HG03108 (cell line): ENCODE measurements around the gene TBC1D1.

ENCODE experiments used
- ATAC-seq: cut with Tn5 transposase; IDR thresholded peaks from one replicate; pipeline ENCODE4 v1.9.1; 2021; ENCODE audit warnings: moderate library complexity; ENCODE audit not compliant: unreplicated experiment

Gene TBC1D1

GRCh38 chr4:38092701-38093100 is 201.8 kb downstream of the TBC1D1 start:
- ATAC-seq: no peak

- ATAC-seq: no peak
Observed at GRCh38 chr4:38094419-38094818, 203.5 kb downstream of the TBC1D1 start.

- no peak for ATAC-seq
Observed at GRCh38 chr4:38095691-38096090, 204.8 kb downstream of the TBC1D1 start.

- no peak for ATAC-seq
Observed at GRCh38 chr4:38097818-38098217, 206.9 kb downstream of the TBC1D1 start.

- ATAC-seq: no peak
Observed at GRCh38 chr4:38099020-38099600, 208.2 kb downstream of the TBC1D1 start.

GRCh38 chr4:38099908-38100407 is 209.1 kb downstream of the TBC1D1 start:
- no peak for ATAC-seq

- ATAC-seq: no peak
Observed at GRCh38 chr4:38100474-38101255, 209.8 kb downstream of the TBC1D1 start.

GRCh38 chr4:38101563-38101962 is 210.7 kb downstream of the TBC1D1 start:
- ATAC-seq: no peak

- ATAC-seq: no peak
Observed at GRCh38 chr4:38102957-38103588, 212.2 kb downstream of the TBC1D1 start.

- peak; percentile 98 for ATAC-seq
Observed at GRCh38 chr4:38105475-38106220, 214.8 kb downstream of the TBC1D1 start.

GRCh38 chr4:38106311-38106710 is 215.4 kb downstream of the TBC1D1 start:
- no peak for ATAC-seq

GRCh38 chr4:38106886-38107514 is 216.1 kb downstream of the TBC1D1 start:
- no peak for ATAC-seq

- ATAC-seq: no peak
Observed at GRCh38 chr4:38107818-38108217, 216.9 kb downstream of the TBC1D1 start.

GRCh38 chr4:38109370-38109769 is 218.5 kb downstream of the TBC1D1 start:
- ATAC-seq: no peak

- ATAC-seq: no peak
Observed at GRCh38 chr4:38109896-38110295, 219.0 kb downstream of the TBC1D1 start.

GRCh38 chr4:38111024-38111423 is 220.1 kb downstream of the TBC1D1 start:
- no peak for ATAC-seq

- ATAC-seq: no peak
Observed at GRCh38 chr4:38111717-38112116, 220.8 kb downstream of the TBC1D1 start.

GRCh38 chr4:38113132-38113531 is 222.2 kb downstream of the TBC1D1 start:
- ATAC-seq: no peak

- no peak for ATAC-seq
Observed at GRCh38 chr4:38113551-38113950, 222.7 kb downstream of the TBC1D1 start.

- no peak for ATAC-seq
Observed at GRCh38 chr4:38114386-38115150, 223.7 kb downstream of the TBC1D1 start.
